Measurements from ENCODE around the gene GDAP2.

DNA sequence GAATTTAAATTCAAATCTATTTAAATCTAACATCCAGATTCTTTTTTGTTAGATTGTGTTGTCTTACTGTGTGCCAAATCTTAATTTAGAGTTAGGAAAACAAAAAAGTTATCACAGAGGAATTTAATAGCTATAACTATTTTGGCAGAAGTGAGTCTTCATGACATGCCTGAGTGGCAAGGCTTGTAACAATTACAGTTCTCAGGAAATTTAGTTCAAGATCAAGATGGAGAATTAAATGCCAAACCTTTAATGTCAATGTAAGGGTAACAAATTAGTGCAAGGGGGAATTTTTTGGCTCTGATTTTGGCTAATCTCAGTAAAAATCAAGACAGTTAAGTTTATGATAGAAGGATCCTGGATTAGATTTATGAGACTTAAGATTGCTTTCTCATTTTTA, 58.4 kb downstream of the GDAP2 start:
- TF ChIP-seq CTCF (IDR thresholded peaks at IDR 0.05; ENCODE audit: low read length) (no peak), EZH2 (IDR thresholded peaks at IDR 0.05; ENCODE audit: borderline replicate concordance, low read length) (no peak)
